GM12878 (cell line): ENCODE results near the gene ADAM19. TPM values are rescaled to one million over a fixed set of nuclear protein-coding genes. Genes with fewer than 3 reads are reported as not detected.

Experiments
- ATAC-seq: fragments of 200-7000 bp; cut with Tn5 transposase; 3 replicates; pipeline ENCODE4 v1.9.1; 2020; ENCODE audit warnings: mild to moderate bottlenecking, moderate library complexity
- BruUV-seq: library from RNA; stranded (reverse); fragments of 400-500 nt; replicated peaks from 2 replicates; lab custom pipeline; 2021; lab: Mats Ljungman, UMichigan
- CTCF ChIA-PET: fragments of 300-600 bp; sonication (Branson Sonifier 250); formaldehyde crosslinking; extraction: SDS; loops from one replicate; lab custom pipeline; 2021; ENCODE audit warnings: inconsistent platforms; lab: Yijun Ruan, JAX
- POLR2A ChIA-PET: fragments of 350-600 bp; formaldehyde crosslinking; extraction: SDS; loops from one replicate; lab custom pipeline; 2021; ENCODE audit warnings: inconsistent platforms; lab: Charles Lee
- RAD21 ChIA-PET: fragments of 300-600 bp; sonication (Branson Sonifier 250); formaldehyde crosslinking; loops from one replicate; lab custom pipeline; 2023; ENCODE audit warnings: antibody characterized with exemption; ENCODE audit not compliant: unreplicated experiment; lab: Charles Lee
- SMC1A ChIA-PET: fragments of 300-600 bp; sonication (Branson Sonifier 250); formaldehyde crosslinking; loops from one replicate; lab custom pipeline; 2023; ENCODE audit not compliant: unreplicated experiment, uncharacterized antibody; lab: Charles Lee
- DNase-seq: peaks from one replicate; pipeline ENCODE4 v3.0.0-alpha.2; 2011; ENCODE audit warnings: low read depth, low spot score
- FAIRE-seq: peaks from 3 replicates; lab custom pipeline; 2011; peaks lifted over from hg19 to GRCh38; lab: Jason Lieb, UNC
- H2AFZ ChIP-seq: 2 replicates; pipeline ENCODE4 v1.6.0; 2011; ENCODE audit warnings: low read depth, low read length, control low read depth; ENCODE audit not compliant: control insufficient read depth
- H3K27ac ChIP-seq: 2 replicates; pipeline ENCODE4 v1.5.1; 2011; ENCODE audit warnings: control low read depth; ENCODE audit not compliant: control insufficient read depth, insufficient read depth
- H3K27me3 ChIP-seq, 2 experiments: replicated peaks in 1 of 2; 2 replicates each; pipeline versions ENCODE4 v1.6.0 to v1.6.1; 2011; ENCODE audit warnings: low read length in 1 of 2; ENCODE audit not compliant: control insufficient read depth in 2 of 2, insufficient read depth in 2 of 2
- H3K36me3 ChIP-seq, 2 experiments: 2 replicates each; pipeline ENCODE4 v1.5.1; 2011; ENCODE audit warnings: low read length in 1 of 2; ENCODE audit not compliant: control insufficient read depth in 2 of 2, insufficient read depth in 2 of 2
- H3K4me1 ChIP-seq: 2 replicates; pipeline ENCODE4 v1.6.1; 2011; ENCODE audit warnings: mild to moderate bottlenecking, low read length, moderate library complexity, mixed read lengths; ENCODE audit not compliant: control insufficient read depth, insufficient read depth
- H3K4me2 ChIP-seq: 2 replicates; pipeline ENCODE4 v1.6.0; 2011; ENCODE audit warnings: control low read depth; ENCODE audit not compliant: control insufficient read depth, insufficient read depth
- H3K4me3 ChIP-seq: fragments of 200-600 bp; sonication (generic); 2 replicates; pipeline ENCODE4 v1.5.1; 2016
- H3K79me2 ChIP-seq: 2 replicates; pipeline ENCODE4 v1.6.0; 2011; ENCODE audit warnings: low read length; ENCODE audit not compliant: control insufficient read depth, insufficient read depth
- H3K9ac ChIP-seq: 2 replicates; pipeline ENCODE4 v1.8.0; 2011; ENCODE audit warnings: low read length, control low read depth, mixed read lengths; ENCODE audit not compliant: control insufficient read depth, insufficient read depth
- H3K9me3 ChIP-seq: replicated peaks from 3 replicates; pipeline ENCODE4 v1.5.1; 2011; ENCODE audit warnings: mild to moderate bottlenecking, low read length; ENCODE audit not compliant: control insufficient read depth, insufficient read depth
- H4K20me1 ChIP-seq: 2 replicates; pipeline ENCODE4 v1.6.0; 2011; ENCODE audit not compliant: control insufficient read depth, insufficient read depth
- E2F4 ChIP-seq: IDR thresholded peaks from 2 replicates; pipeline ENCODE4 v1.6.1; 2012; ENCODE audit warnings: low read depth, low read length, improper control_type of control experiment
- EP300 ChIP-seq, 2 experiments: fragments of 150-350 bp in 1 of 2; IDR thresholded peaks; 2 replicates each; pipeline ENCODE4 v1.6.1; 2011 to 2012; ENCODE audit warnings: low read depth in 2 of 2, low read length in 2 of 2, borderline replicate concordance in 1 of 2, improper control_type of control experiment in 1 of 2, inconsistent platforms in 1 of 2; ENCODE audit not compliant: control insufficient read depth in 1 of 2
- ETV6 ChIP-seq, 2 experiments: fragments of 450-650 bp in 1 of 2; IDR thresholded peaks in 1 of 2; conservative IDR thresholded peaks in 1 of 2; 2 replicates each; pipeline ENCODE4 v1.6.1; 2014; ENCODE audit warnings: antibody characterized with exemption in 1 of 2, borderline replicate concordance in 1 of 2, low read depth in 1 of 2, mild to moderate bottlenecking in 1 of 2, moderate library complexity in 1 of 2
- GABPA ChIP-seq: IDR thresholded peaks from 2 replicates; pipeline ENCODE4 v1.6.1; 2014; ENCODE audit warnings: antibody characterized with exemption, low read depth, mild to moderate bottlenecking, inconsistent platforms
- IKZF1 ChIP-seq: fragments of 450-650 bp; conservative IDR thresholded peaks from 2 replicates; pipeline ENCODE4 v1.6.1; 2017; ENCODE audit warnings: antibody characterized with exemption, mild to moderate bottlenecking
- JUND ChIP-seq: IDR thresholded peaks from 2 replicates; pipeline ENCODE4 v1.6.1; 2012; ENCODE audit warnings: low read depth, mild to moderate bottlenecking, low read length, improper control_type of control experiment, moderate library complexity
- KLF5 ChIP-seq: fragments of 450-650 bp; IDR thresholded peaks from 2 replicates; pipeline ENCODE4 v1.6.1; 2014; ENCODE audit warnings: mild to moderate bottlenecking; ENCODE audit not compliant: partially characterized antibody
- MAX ChIP-seq: IDR thresholded peaks from 2 replicates; pipeline ENCODE4 v1.6.1; 2012; ENCODE audit warnings: low read depth, low read length, improper control_type of control experiment
- MTA2 ChIP-seq: fragments of 450-650 bp; IDR thresholded peaks from 2 replicates; pipeline ENCODE4 v1.6.1; 2016; ENCODE audit warnings: low read depth, mild to moderate bottlenecking, moderate library complexity
- MYB ChIP-seq: fragments of 150-350 bp; IDR thresholded peaks from 2 replicates; pipeline ENCODE4 v1.6.1; 2014; ENCODE audit warnings: mild to moderate bottlenecking, low read depth, low read length, borderline replicate concordance
- NFIC ChIP-seq: IDR thresholded peaks from 2 replicates; pipeline ENCODE4 v1.6.1; 2012; ENCODE audit warnings: low read depth, mild to moderate bottlenecking, inconsistent platforms, low read length, moderate library complexity
- SMAD1 ChIP-seq: fragments of 450-650 bp; IDR thresholded peaks from 2 replicates; pipeline ENCODE4 v1.6.1; 2018; ENCODE audit warnings: mild to moderate bottlenecking, low read depth; ENCODE audit not compliant: partially characterized antibody
- SMARCA5 ChIP-seq: fragments of 450-650 bp; IDR thresholded peaks from 2 replicates; pipeline ENCODE4 v1.6.1; 2017; ENCODE audit warnings: mild to moderate bottlenecking
- SPI1 ChIP-seq: IDR thresholded peaks from 2 replicates; pipeline ENCODE4 v1.6.1; 2011; ENCODE audit warnings: low read depth, mild to moderate bottlenecking, low read length, moderate library complexity, borderline replicate concordance; ENCODE audit not compliant: insufficient read depth
- SREBF1 ChIP-seq: IDR thresholded peaks from 2 replicates; pipeline ENCODE4 v1.6.1; 2012; ENCODE audit warnings: mild to moderate bottlenecking, low read length
- ZBTB40 ChIP-seq: fragments of 450-650 bp; IDR thresholded peaks from 2 replicates; pipeline ENCODE4 v1.6.1; 2016; ENCODE audit warnings: mild to moderate bottlenecking, moderate library complexity, borderline replicate concordance
- ZNF622 ChIP-seq: fragments of 450-650 bp; IDR thresholded peaks from 2 replicates; pipeline ENCODE4 v1.6.1; 2017; ENCODE audit warnings: mild to moderate bottlenecking, inconsistent platforms
- WGBS: methylation state at CpG from one replicate; pipeline ENCODE4 v1.1.6; 2016; ENCODE audit warnings: low lambda C conversion rate; ENCODE audit not compliant: insufficient replicate concordance, insufficient coverage; ENCODE audit errors: missing lambda C conversion rate; 5-methylcytosine and 5-hydroxymethylcytosine counted together
- in situ Hi-C: fragments of 300-500 bp; cut with MboI; formaldehyde crosslinking; loops from 9 replicates; pipeline ENCODE4 v1.14.3; 2018; ENCODE audit warnings: mixed read lengths
- intact Hi-C: fragments of 100-400 bp; cut with micrococcal nuclease; formaldehyde crosslinking; loops from one replicate; pipeline ENCODE4 v1.14.2; 2022; ENCODE audit not compliant: unreplicated experiment
- polyA plus RNA-seq, 11 experiments: library from polyadenylated mRNA; depleted of rRNA in 4 of 11; unstranded in 6 of 11; stranded (reverse) in 5 of 11; fragments of >200 nt; fragmentation: Nextera tagmentation in 4 of 11; fragmentation: Illumina TruSeq in 1 of 11; extraction: Ambion mirVana in 4 of 11; extraction: Trizol in 1 of 11; gene quantifications; 1 replicate in 1 of 11; 2 replicates in 10 of 11; pipeline versions ENCODE4 v1.2.1 to v1.2.3, GENCODE V29; 2011 to 2016; ENCODE audit warnings: inconsistent platforms in 2 of 11, missing spikeins in 2 of 11, low read depth in 1 of 11
- total RNA-seq, 4 experiments: library from RNA; depleted of rRNA in 3 of 4; stranded (reverse); fragments of >200 nt in 3 of 4; fragmentation: Illumina TruSeq in 1 of 4; extraction: Trizol in 1 of 4; gene quantifications; 2 replicates each; pipeline versions ENCODE4 v1.2.1 to v1.2.3, GENCODE V29; 2013 to 2021

The ADAM19 gene
- total and polyA plus RNA-seq, 10 of the 15 experiments (the other 5 are each of a cell fraction or from before 2014, with no cell fraction given) = 16.0 to 92.8 (median 44.7) TPM

GRCh38 chr5:157554179-157555036 is 21.2 kb downstream of the ADAM19 start:
- ChIA-PET POLR2A (interaction anchor here (1.1 to 1.3 kb wide), 2 partner anchors 14 to 57 kb away, joined by 3 read pairs; no protein-coding TSS in a partner anchor), RAD21 (interaction anchor here (0.9 to 2.3 kb wide), 7 partner anchors 13 to 164 kb away, joined by 3 to 12 read pairs (median 4); no protein-coding TSS in a partner anchor), SMC1A (interaction anchor here (1.0 to 6.1 kb wide), 10 partner anchors 8 to 114 kb away, joined by 3 to 79 read pairs (median 3); no protein-coding TSS in a partner anchor), CTCF (interaction anchor here (0.6 to 1.4 kb wide), 7 partner anchors 12 to 115 kb away, joined by 3 to 5 read pairs (median 3); no protein-coding TSS in a partner anchor)
- FAIRE-seq (no peak), ATAC-seq (peak; percentile 81), DNase-seq (peak; percentile 53)
- BruUV-seq = no TSS peak
- 43% methylated on average over 10 of the region's 10 CpGs for WGBS
- Histone ChIP-seq H3K79me2 (peaks cover 13% of the 10 kb centered on the region), H3K9ac (no peak overlapping the region), H2AFZ (no peak overlapping the region), H3K27ac (no peak overlapping the region; the same call in 1 of the 2 replicates), H3K4me2 (peak overlapping the region; percentile 1), H3K27me3 (no peaks in the 10 kb centered on the region), H3K4me1 (peaks cover 34% of the 10 kb centered on the region), H3K36me3 (peaks cover 3 to 9% of the 10 kb centered on the region in 2 experiments; a peak in 2 of 4 replicates), H3K4me3 (no peak overlapping the region), H3K9me3 (no peaks in the 10 kb centered on the region; the same call in 2 of the 3 replicates), H4K20me1 (no peaks in the 10 kb centered on the region)
- in situ Hi-C loops = no loop called here
- intact Hi-C loops = loop anchor here (5.0 kb wide), 1 partner anchor 52 kb away; no protein-coding TSS in a partner anchor
- TF ChIP-seq EP300 (IDR thresholded peaks at IDR 0.05; ENCODE audit: borderline replicate concordance in 1 of 2, control insufficient read depth in 1 of 2, low read depth in 2 of 2, low read length in 2 of 2) (no peak), KLF5 (no peak), ZNF622 (no peak), E2F4 (no peak), SMARCA5 (no peak), SMAD1 (no peak), SREBF1 (no peak), NFIC (peak; percentile 47; the same call in 1 of the 2 replicates), MYB (no peak), MAX (no peak), ZBTB40 (no peak), MTA2 (peak; percentile 81), GABPA (no peak), ETV6 (conservative IDR thresholded peaks at IDR 0.05 in 1 of 2, IDR thresholded peaks at IDR 0.05 in 1 of 2; ENCODE audit: borderline replicate concordance in 1 of 2, low read depth in 1 of 2) (no peak), SPI1 (no peak), JUND (no peak), IKZF1 (peak; percentile 62)
